GM21390 (cell line): ENCODE results near the gene FAT1.
"Not testable (repeated sequence)": the region's sequence is repeated elsewhere in the genome, so short reads cannot be mapped to it uniquely, and the experiment has no call there.

Source experiments
- ATAC-seq: cut with Tn5 transposase; IDR thresholded peaks from one replicate; pipeline ENCODE4 v1.9.1; 2021; ENCODE audit not compliant: unreplicated experiment

Gene FAT1, protein sequence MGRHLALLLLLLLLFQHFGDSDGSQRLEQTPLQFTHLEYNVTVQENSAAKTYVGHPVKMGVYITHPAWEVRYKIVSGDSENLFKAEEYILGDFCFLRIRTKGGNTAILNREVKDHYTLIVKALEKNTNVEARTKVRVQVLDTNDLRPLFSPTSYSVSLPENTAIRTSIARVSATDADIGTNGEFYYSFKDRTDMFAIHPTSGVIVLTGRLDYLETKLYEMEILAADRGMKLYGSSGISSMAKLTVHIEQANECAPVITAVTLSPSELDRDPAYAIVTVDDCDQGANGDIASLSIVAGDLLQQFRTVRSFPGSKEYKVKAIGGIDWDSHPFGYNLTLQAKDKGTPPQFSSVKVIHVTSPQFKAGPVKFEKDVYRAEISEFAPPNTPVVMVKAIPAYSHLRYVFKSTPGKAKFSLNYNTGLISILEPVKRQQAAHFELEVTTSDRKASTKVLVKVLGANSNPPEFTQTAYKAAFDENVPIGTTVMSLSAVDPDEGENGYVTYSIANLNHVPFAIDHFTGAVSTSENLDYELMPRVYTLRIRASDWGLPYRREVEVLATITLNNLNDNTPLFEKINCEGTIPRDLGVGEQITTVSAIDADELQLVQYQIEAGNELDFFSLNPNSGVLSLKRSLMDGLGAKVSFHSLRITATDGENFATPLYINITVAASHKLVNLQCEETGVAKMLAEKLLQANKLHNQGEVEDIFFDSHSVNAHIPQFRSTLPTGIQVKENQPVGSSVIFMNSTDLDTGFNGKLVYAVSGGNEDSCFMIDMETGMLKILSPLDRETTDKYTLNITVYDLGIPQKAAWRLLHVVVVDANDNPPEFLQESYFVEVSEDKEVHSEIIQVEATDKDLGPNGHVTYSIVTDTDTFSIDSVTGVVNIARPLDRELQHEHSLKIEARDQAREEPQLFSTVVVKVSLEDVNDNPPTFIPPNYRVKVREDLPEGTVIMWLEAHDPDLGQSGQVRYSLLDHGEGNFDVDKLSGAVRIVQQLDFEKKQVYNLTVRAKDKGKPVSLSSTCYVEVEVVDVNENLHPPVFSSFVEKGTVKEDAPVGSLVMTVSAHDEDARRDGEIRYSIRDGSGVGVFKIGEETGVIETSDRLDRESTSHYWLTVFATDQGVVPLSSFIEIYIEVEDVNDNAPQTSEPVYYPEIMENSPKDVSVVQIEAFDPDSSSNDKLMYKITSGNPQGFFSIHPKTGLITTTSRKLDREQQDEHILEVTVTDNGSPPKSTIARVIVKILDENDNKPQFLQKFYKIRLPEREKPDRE (N-terminal part only)

DNA sequence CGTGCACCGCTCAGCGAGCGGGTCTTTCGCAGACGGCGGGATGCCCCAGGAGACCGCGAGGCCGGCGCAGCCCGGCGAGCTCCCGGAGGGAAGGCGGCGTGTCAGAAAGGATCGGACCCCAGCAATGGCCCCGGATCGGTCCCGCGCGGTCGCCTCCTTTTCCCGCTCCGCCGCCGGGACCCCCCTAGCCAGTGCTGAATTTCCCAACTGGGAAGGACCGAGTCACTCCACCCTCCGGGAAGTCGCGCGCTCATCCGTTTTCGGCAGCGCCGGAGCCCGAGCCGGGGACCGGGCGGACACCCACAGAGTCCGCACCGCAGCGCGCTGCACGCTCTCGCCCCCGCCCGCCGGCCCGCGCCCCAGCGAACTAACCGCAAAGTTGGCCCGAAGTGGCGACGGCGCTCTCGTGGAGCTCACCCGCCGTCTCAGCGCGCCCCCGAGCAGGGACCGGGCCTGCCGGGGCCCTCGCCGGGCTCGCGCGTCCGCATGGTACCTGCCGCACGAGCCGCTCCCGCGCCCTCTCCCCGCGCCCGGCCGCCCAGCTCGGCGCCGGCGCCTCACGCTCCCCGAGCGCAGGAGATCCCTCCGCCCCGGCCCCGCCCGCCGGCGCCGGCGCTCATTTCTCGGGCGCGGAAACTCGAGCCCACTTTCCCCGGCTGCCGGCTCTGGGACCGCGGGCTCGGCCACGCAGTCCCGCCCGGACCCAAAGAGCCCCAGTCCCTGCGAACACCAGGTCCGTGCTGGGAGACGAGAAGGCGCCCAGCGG is at the start of gene FAT1:
Gene FAT1, minus strand, starts transcription at position 565 of the 766 bp plus-strand sequence. CDS start 14,029 bp downstream, outside the sequence.
- ATAC-seq: no peak

GRCh38 chr4:186772936-186773487 is 49.4 kb upstream of the FAT1 start:
- no peak for ATAC-seq

DNA sequence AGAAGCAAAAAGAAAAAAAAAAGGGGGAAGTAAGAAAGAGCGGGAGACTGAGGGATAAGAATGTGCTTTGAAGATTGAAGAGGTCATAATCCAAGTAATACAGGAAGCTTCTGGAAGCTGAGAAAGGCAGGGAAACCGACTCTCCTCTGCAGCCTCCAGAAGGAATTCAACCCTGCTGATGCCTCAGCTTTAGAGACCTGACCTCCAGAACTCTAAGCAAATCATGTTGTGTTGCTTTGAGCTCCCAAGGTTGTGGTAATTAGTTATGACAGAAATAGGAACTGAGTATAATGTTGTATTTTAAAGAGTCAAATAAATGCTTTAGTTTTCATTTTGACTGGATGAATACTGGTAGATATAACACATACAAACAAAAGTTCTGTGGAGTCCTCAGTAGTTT is 48.0 kb upstream of the FAT1 start:
- ATAC-seq: no peak

DNA sequence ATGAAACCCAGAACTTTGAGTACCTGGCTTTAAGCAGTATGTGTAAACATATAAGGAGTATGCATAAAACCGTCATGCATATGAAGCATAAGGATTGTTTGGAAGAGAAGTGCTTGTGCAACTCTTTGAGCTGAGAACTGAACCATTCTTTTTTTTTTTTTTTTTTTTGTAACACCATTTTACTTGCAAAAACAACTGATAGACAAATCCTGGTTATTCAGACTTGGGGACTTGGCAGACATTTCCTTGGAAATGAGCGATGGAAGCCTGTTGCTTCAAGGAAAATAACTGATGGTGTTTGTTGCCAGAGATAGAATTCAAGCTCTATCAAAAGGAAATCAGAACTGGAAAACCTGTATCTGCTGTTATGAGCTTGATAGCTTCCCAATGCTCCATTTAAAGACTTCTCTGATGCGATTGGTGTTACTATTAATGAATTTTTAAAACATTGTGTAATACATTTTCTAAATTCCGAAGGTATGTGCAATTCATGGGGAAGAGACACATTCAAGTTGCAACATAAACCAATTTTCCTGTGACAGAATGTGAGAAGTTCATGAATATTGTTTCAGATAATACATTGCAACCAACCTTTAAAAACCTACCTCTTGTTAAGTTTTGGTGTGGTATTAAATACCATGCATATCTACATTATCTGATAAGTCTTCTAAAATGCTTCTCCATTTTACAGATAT is 47.0 kb upstream of the FAT1 start:
- ATAC-seq: no peak

GRCh38 chr4:186767794-186768193 is 44.1 kb upstream of the FAT1 start:
- no peak for ATAC-seq

- ATAC-seq: no peak
Observed at GRCh38 chr4:186765673-186766546, 42.3 kb upstream of the FAT1 start.

DNA sequence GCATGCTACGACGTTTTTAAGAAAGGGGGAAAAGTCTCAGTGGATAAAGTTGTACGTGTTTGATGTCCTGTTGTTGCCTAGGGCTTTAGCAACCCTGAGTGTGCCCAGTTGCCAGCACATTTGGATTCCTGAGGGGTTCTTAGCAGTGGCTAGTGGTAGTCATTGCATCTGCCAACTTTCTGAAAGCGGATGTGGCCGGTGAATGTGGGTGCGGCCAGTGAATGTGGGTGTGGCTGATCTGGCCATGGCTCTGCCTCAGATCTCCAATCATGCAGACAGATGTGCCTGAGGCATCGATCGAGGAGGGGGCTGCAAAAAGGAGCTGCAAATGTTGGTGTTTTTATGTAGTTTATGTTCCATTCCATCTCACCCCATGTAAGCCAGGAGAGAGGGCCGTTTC is 41.5 kb upstream of the FAT1 start:
- ATAC-seq: no peak

DNA sequence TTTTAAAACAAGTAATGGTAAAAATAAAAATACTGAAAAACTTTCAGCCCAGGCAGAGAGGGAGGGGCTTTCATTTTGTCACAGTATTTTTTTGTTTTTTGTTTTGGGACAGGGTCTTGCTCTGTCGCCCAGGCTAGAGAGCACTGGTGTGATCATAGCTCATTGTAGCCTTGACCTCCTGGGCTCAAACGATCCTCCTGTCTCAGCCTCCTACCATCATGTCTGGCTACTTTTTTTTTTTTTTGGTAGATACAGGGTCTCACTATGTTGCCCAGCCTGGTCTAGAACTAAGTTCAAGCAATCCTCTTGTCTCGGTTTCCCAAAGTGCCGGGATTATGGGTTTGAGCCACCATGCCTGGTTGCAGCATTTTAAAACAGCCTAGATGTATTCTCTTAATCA is 40.8 kb upstream of the FAT1 start:
- no peak for ATAC-seq

DNA sequence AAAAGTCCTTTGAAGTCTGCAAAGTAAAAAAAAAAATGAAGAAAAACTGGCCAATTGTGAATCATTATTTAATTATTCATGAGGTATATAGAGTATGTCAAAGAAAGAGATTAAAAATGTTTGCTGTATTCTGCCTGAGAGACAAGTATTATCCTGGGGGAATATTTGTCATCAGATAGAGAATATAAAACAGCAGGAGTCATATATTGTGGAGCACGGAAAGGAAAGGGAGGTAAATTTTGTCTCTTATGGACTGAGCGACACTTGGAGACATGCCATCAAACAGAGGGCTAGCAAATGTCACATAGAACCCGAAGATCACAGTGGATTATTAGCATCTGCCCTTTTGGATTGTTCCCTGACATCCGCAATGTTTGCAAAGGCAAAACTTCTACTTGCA is 39.2 kb upstream of the FAT1 start:
- ATAC-seq: no peak

GRCh38 chr4:186762361-186762760 is 38.7 kb upstream of the FAT1 start:
- ATAC-seq: no peak

GRCh38 chr4:186761956-186762355 is 38.3 kb upstream of the FAT1 start:
- not testable (repeated sequence) for ATAC-seq

GRCh38 chr4:186761393-186761792 is 37.7 kb upstream of the FAT1 start:
- no peak for ATAC-seq

GRCh38 chr4:186760576-186760975 is 36.9 kb upstream of the FAT1 start:
- ATAC-seq: no peak

DNA sequence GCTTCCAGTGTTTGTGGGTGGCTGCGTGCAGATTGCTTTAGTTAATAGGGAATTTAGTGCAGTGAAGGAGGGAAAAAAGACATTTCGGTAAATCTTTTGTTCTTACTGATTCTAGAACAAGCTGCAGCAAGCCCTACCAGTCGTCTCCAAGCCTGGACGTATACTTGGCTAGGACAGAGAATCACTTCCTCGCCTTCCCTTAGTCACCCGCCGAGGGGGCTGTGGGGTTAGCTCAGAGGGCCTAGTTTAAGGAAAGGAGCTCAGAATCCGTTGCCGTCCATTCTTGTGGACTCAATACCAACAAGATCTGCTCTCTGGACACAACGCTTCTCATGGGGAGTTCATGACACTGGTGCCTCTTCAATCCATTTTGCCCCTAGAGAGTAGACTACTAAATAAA is 36.3 kb upstream of the FAT1 start:
- no peak for ATAC-seq

GRCh38 chr4:186758929-186759682 is 35.5 kb upstream of the FAT1 start:
- no peak for ATAC-seq

- no peak for ATAC-seq
Observed at GRCh38 chr4:186757696-186758355, 34.2 kb upstream of the FAT1 start.

GRCh38 chr4:186756550-186756949 is 32.9 kb upstream of the FAT1 start:
- ATAC-seq: not testable (repeated sequence)
